ENCODE results near the gene ARRDC3. TPM values are rescaled to one million over a fixed set of nuclear protein-coding genes. Genes with fewer than 3 reads are reported as not detected.
A peak's percentile ranks its signal among the peaks of the same experiment; 100 is the strongest.
"Not testable (repeated sequence)": the region's sequence is repeated elsewhere in the genome, so short reads cannot be mapped to it uniquely, and the experiment has no call there.

Gene ARRDC3, protein sequence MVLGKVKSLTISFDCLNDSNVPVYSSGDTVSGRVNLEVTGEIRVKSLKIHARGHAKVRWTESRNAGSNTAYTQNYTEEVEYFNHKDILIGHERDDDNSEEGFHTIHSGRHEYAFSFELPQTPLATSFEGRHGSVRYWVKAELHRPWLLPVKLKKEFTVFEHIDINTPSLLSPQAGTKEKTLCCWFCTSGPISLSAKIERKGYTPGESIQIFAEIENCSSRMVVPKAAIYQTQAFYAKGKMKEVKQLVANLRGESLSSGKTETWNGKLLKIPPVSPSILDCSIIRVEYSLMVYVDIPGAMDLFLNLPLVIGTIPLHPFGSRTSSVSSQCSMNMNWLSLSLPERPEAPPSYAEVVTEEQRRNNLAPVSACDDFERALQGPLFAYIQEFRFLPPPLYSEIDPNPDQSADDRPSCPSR
- total RNA-seq (2014; rRNA removed; shearing (Covaris generic)), result 17.6 and 19.0 TPM in 2 replicates

DNA sequence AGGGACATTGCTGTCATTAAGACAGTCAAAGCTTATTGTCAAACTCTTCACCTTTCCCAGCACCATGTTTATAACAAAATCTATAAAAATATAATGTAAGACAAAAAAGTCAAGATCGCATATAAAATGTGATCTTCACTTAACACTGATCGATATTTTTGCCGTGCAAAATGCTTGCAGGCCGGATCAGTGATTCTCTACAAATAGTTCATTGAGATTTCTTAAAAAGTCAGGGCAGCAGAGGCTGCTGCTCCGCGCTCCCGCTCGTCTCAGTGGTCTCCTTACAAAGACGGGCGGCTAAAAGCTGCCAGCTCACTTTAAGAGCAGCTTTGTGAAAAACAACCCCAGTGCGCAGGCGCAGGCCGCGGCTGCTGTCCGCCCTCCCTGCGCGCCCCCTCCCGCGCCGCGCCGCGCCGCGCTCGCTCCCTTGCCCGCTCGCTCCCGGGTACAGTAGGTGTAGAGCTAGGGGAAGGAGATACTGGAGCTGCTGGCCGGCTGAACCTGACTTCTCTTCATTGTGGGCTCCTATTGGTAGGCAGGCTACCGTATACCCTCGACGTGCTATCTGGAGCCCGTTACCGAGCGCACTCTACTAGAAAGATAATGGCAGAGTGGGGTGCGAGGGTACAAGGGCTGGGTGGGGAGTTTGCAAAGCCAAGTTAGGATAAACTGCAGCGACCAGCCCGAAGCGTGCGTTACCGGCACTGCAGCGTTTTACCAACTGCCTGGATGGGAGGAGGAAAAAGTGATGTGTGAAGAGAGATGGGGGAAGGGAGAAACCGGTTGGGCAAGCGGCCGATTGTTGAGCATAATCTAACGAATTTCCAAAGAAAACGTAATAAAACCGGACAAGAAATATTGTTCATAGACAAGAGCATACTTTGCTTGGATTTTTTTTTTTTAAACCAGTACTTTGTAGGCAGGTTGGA, at the start of gene ARRDC3:
Gene ARRDC3 (minus strand): TSS at position 291 of the 929 bp plus-strand sequence. CDS start 225 bp downstream, at position 66.
- peak; percentile 96 for DNase-seq (ENCODE audit: low spot score)

DNA sequence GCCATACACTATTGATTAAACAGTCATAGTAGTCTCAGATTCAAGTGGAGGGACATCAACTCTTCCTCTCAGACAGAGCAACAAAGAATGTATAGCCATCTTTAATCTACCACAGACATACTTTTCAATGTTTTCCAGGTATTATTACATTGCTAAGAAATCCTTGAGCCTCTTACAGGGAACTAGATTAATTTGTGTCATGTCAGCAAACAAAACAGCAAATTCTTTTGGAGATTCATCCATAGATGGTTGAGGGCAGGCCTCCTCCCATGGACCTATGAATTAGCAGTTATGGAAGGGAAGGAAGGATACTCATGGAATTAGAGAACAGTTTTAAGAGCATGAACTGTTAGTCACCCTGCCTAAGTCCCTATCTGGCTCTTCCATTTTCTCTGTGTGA, 47.8 kb upstream of the ARRDC3 start:
- DNase-seq (ENCODE audit: low spot score), result no peak

DNA sequence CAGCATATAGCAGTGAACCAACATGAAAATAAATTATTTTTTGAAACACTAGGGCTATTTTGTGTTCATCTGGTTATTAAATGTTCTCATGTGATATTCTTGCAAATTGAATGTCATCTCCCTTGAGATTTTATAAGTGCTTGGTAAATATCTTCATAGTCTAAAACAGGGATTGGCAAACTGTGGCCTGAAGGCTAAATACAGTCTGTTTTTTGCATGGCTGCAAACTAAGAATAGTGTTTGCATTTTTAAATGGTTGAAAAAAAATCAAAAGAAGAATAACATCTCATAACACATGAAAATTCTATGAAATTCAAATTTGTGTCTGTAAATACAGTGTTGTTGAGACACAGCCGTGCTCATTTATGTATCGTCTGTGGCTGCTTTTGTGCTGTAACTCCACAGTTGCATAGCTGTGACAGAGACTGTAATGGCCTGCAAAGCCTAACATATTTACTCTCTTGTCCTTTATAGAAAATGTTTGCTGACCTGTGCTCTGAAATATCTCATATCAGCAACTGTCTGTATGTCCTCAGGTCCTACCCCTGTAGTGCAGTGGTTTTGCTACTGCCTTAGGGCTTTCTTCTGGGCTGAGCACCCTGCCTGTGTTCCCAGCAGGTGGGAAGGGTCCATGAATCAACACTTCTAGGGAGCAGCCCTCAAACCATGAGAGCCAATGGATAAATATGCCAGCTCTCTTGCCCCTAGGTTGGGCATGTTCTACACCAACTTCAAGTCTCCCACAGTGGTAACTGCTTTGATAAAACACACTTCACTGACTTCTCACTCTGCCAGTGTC, 41.7 kb upstream of the ARRDC3 start:
- DNase-seq (ENCODE audit: low spot score), result no peak

DNA sequence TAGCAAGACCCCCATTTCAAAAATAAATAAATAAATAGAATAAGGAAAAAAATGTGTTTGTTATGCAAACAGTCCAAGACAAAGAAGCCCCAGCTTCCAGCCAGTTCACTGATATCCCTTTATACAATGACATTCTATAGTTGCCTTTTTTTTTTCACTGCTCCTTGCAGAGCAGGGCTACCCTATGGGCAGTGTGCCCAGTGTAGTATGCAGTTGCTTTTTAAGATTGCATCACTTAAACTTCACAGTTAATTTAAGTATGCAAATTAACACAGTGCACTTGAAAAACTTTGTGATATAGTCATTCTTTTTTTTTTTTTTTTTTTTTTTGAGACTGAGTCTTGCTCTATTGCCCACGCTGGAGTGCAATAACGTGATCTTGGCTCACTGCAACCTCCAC, 40.8 kb upstream of the ARRDC3 start:
- DNase-seq (ENCODE audit: low spot score), result no peak

DNA sequence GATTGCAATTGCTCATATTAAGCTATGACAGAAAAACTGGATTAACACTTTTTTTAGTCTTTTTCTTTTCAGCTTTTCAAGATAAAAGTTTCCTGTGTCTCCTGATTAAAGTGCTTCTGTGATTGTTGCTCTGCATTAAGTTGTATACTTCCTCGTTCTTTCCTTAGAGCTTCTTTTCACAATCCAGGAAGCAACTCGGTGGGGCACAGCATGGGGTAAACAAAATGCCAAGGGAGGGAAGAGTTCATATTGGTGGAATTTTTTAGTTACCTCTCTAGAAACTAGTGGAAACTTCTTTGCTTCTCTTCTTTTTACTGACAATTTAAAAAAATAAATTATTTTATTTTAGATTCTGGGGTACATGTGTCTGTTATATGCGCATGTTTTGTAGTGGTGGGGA, 37.8 kb upstream of the ARRDC3 start:
- DNase-seq (ENCODE audit: low spot score), result no peak

DNA sequence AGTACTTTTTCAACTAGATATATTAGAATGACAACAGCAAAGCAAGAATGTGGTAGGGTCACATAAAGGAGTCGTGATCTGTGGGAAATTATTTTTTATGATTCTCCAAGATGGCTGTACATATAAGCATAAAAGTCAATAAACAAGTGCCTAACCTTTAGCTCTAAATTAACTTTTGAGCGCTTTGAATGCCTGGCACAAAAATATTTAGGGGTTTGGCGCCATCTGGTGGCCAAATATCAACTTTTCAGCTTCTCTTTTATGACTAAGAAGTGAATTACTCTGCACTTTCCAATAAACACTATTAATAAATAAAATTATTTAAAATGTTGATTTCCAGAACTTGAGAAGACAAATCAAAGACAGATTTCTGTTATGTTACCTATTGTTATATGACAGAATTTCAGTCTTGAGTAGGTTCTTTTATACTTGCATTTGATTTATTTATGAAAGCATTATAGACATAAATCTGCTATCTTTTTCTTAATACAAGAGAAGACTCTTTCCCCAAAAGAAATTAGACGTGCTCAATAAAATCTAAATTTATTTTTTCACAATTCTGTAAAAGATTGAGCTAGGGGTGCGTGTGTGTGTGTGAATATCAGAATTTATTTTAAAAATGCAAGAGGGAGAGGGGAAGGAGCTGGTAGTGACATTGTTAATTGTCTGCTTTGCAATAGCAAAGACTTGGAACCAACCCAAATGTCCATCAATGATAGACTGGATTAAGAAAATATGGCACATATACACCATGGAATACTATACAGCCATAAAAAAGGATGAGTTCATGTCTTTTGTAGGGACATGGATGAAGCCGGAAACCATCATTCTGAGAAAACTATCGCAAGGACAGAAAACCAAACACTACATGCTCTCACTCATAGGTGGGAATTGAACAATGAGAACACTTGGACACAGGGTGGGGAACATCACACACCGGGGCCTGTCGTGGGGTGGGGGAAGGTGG, 36.7 kb upstream of the ARRDC3 start:
- DNase-seq (ENCODE audit: low spot score), result peak; percentile 55

DNA sequence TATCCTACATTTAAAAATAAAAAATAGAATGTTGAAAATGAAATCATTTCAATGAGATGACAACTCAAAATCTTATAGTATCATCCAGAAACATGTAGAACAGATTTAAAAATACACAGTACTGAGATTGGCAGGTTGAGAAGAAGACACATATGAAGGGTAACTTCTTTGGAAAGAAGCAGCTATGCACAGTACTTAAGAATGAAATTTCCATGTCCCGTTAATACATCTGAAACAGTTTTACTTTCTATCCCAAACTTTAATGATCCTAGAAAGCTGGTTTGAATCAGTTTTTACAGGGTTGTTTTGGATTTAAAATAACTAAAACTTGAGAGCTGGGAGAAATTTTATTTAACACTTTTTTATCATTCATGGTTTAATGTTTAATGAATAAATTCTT, 36.0 kb upstream of the ARRDC3 start:
- DNase-seq (ENCODE audit: low spot score), result no peak

DNA sequence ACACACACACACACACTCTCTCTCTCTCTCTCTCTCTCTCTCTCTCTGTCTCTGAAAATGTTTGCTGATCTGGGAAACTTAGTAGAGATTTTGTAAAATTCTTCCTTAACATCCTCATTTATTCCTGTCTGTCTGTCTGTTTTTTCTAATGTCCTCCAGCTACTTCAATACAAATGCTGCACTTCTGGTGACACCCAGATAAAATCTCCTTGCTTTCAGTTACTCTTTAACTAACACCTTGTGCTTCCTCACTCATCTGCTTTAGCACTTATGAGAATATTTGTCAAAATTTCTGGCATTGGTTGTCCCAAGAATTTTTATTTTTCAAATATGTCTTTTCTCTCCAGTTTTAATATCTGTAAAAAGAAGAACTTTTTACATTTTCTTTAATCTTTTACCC, 35.0 kb upstream of the ARRDC3 start:
- no peak for DNase-seq (ENCODE audit: low spot score)

DNA sequence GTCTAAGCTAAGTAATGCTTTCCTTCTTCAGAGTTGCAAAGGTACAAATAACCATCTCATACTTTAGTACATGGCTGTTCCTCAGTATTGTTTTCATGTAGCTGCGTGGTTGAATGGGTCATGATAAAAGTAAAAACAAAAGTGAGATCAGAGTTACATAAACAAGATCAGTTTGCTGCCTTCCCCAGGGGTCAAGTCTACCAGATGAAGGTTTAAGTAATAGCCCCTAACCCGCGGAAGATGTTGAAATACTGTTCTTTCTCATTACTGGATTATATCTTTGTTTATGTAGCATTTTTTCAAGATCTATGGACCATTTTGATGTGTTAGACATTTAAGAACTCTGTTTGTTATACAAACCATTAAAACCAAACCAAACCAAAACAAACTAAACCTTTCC, 34.1 kb upstream of the ARRDC3 start:
- DNase-seq (ENCODE audit: low spot score), result no peak

DNA sequence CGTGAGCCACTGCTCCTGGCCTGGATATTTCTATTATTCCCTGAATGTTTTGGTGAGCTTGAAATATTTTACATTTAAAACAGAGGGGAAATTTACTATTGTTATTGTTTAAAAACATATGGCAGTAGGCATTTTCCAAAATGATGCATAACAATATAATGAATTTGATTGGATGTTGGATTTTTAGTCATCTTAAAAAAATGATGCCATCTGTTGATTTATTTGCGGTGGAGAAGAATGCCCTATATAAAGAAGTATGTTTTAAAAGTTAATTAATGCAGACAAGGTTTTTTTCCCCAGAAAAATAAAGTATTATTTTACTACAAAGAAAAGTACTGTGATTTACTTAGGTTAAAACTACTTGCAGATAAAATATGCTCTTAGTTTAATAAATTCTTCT, 33.4 kb upstream of the ARRDC3 start:
- DNase-seq (ENCODE audit: low spot score), result peak; percentile 26

DNA sequence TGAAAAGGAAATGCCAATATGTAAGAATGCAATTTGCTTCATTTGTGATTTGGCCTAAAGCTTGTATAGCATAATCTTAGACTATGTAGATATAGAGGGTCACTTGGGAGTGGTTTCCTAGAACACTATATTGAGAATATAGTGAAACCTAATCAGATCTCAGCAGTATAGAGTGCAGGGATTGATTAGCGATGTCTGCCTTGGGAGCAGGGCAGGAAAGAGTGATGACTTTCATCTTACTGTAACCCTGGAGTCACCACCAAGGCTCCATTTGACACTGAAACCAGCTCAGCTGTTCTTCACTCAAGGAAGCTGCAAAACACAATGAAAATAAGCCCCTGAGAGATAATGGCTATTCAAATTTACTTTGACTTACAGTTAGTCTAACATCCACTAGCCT, 26.2 kb upstream of the ARRDC3 start:
- DNase-seq (ENCODE audit: low spot score), result no peak

DNA sequence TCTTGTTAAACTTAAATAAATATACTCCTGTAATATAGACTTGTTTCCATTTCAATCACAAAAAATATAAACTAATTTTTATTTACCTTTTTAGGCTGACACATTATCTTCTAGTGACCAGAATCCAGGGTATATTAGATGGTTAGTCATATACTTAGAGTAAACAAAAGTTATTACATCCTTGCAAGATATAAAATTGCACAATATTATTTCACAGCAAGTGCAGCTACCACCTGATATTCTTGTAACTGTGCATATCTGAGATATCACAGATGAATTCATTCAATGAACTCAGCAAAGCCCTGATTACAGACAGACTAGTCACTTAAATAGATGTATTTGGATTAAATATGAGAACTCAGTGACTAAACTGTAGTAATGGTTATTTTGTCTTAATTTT, 25.6 kb upstream of the ARRDC3 start:
- no peak for DNase-seq (ENCODE audit: low spot score)

DNA sequence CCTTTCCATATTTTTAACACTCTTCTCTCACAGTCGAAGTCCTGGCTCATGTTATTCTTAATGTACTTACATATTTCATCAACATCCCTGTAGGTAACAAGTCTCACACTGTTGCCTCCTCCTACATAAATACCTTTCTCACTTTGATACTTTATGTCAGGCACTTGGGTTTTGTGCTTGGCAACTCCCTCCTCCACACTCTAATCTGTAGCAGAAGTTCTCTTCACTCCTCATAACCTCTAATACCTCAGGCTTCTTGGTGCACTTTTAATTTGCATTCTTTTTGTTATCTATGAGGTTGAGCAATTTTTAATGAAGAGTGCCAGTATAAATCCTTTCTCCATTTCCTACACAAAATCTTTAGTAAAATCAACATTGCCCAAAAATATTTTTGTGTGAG, 24.1 kb upstream of the ARRDC3 start:
- no peak for DNase-seq (ENCODE audit: low spot score)

DNA sequence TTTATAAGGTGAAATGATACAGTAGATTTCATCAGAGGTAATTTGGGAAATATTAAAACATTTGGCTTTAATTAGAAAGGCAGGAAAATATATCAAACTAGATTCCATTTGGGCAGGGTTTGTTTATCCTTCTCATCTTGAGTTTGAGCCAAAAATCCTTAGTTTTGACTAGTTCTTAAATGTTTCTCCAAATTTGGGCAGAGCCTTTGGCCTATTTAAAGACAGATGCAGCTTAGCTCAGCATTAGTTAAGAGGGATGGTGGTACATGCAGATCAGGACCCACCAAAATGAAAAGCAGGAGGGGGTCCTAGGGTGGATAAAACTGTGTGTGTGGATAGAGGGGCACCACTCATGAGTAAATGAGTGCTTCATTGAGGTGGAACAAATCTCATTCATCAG, 20.3 kb upstream of the ARRDC3 start:
- no peak for DNase-seq (ENCODE audit: low spot score)

DNA sequence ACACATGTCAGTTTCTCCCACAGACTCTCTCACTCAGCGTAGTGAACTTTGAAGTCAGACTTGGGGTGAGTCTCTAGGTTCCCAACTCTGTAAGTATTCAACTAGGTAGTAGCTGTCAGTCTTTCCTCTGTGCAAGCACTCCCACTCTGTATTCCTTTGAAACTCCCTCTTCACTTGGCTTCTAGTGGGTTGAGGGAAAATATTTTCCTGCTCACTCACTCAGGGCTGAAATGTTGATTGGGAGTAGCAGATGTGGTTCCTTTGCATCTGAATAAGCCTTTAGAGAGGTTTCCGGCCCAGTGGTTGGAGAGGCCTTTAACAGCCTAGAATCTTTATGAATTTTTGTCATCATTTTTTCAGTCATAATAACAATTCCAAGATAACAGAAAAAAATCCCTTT, 18.1 kb upstream of the ARRDC3 start:
- no peak for DNase-seq (ENCODE audit: low spot score)

DNA sequence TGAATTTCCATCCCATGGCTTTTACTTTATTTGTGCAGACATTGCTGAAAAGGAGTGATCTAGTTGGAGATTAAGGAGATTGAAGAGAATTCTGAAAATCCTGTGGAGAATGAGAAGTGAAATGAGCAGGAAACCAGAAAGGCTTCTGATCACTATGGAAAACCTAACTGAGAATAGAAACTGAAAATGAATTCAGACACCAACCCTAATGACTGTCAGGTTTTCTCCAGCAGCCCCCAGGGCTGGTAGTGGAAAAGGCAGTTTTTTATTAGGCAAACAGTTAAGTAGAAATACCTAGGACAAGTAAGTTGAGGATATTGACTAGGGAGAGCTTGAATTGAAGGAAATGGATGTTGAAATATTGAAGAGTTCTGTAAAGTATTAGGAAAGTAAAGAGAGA, 14.7 kb upstream of the ARRDC3 start:
- DNase-seq (ENCODE audit: low spot score), result no peak

DNA sequence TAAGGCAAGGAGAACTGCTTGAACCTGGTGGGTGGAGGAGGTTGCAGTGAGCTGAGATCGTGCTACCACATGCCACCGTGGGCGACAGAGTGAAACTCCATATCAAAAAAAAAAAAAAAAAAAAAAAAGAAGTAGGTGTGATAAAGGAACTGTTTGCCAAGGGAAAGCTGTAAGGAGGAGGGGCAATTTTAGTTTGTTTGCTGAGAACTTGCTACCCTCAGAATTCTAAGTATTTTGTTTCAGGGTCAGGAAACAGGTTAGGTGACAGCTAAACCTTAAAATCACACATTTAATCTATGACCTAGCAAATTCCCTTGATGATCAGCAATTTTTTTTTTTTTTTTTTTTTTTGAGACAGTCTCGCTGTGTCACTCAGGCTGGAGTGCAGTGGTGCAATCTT, 7.2 kb upstream of the ARRDC3 start:
- DNase-seq (ENCODE audit: low spot score), result no peak

DNA sequence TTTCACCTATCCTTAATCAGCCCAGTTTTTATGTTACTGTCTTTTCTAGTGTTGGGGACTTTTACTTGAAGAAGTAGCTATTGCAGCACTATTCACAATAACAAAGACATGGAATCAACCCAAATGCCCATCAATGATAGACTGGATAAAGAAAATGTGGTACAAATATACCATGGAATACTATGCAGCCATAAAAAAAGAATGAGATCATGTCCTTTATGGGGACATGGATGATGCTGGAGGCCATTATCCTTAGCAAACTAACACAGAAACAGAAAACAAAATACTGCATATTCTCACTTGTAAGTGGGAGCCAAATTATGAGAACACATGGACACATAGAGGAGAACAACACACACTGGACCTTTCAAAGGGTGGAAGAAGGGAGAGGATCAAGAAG, 6.4 kb upstream of the ARRDC3 start:
- DNase-seq (ENCODE audit: low spot score), result not testable (repeated sequence)

DNA sequence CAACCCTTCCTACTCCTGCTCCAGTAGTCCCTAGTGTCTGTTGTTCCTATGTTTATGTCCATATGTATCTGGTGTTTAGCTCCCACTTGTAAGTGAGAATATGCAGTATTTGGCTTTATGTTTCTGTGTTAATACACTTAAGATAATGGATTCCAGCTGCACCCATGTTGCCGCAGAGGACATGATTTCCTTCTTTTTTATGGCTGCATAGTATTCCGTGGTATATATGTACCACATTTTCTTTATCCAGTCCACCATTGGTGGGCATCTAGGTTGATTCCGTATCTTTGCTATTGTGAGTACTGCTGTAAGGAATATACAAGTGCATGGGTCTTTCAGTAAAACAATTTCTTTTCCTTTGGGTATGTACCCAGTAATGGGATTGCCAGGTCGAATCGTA, 5.2 kb upstream of the ARRDC3 start:
- DNase-seq (ENCODE audit: low spot score), result no peak

DNA sequence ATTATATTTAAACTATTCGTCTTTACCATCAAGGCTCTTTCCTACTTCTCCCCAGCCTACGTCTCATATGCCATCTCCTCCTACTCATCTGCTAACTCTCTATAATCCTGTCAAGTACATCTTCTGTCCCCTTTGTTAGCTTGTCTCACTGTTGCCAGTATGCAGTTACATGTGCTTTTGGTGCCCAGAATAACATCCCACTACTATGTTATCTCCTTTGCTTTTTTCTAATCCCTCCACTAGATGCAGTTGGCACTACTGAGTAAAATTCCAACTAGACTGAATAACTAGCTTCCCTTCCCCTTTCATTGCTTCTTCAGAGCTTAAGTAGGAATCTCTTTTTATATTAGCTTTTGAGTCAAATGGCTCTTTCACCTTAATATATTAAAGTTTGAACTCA, 3.0 kb upstream of the ARRDC3 start:
- no peak for DNase-seq (ENCODE audit: low spot score)

DNA sequence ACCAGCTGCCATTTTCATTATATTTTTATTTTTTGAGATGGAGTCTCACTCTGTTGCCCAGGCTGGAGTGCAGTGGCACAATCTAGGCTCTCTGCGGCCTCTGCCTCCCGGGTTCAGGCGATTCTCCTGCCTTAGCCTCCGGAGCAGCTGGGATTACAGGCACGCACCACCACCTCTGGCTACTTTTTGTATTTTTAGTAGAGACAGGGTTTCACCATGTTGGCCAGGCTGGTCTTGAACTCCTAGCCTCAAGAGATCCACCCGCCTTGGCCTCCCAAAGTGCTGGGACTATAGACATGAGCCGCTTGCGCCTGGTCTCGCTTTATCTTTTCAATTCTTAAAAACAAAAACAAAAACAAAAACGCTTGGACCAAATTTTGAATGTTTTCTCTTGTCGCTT, 2.5 kb upstream of the ARRDC3 start:
- DNase-seq (ENCODE audit: low spot score), result not testable (repeated sequence)

Data from A172 (cell line).